GM12801 (cell line): ENCODE measurements around the gene TMEM256.

ENCODE experiments used
- TF ChIP-seq, protein P1 (sequence below): IDR thresholded peaks from one replicate; pipeline ENCODE4 v1.5.1; 2011; ENCODE audit warnings: control low read depth; ENCODE audit not compliant: insufficient read length; ENCODE audit errors: extremely low read depth

Gene TMEM256

DNA sequence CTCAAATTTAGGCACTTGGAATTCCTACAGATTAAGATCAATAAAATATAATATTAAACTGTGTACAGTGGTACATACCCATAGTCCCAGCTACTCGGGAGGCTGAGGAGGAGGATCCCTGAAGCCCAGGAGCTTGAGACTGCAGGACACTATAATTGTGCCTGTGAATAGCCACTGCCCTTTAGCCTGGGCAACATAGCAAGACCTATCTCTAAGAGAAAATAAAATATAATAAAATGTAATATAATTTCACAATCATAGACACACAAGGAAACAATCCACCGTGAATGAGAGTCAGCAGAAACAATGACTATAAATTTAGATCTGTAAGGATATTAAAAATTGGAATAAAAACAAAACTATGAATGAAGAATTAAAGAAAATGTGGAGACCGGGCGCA lies 33.0 kb downstream of the TMEM256 start:
- TF ChIP-seq, protein P1, sequence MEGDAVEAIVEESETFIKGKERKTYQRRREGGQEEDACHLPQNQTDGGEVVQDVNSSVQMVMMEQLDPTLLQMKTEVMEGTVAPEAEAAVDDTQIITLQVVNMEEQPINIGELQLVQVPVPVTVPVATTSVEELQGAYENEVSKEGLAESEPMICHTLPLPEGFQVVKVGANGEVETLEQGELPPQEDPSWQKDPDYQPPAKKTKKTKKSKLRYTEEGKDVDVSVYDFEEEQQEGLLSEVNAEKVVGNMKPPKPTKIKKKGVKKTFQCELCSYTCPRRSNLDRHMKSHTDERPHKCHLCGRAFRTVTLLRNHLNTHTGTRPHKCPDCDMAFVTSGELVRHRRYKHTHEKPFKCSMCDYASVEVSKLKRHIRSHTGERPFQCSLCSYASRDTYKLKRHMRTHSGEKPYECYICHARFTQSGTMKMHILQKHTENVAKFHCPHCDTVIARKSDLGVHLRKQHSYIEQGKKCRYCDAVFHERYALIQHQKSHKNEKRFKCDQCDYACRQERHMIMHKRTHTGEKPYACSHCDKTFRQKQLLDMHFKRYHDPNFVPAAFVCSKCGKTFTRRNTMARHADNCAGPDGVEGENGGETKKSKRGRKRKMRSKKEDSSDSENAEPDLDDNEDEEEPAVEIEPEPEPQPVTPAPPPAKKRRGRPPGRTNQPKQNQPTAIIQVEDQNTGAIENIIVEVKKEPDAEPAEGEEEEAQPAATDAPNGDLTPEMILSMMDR: no peak

DNA sequence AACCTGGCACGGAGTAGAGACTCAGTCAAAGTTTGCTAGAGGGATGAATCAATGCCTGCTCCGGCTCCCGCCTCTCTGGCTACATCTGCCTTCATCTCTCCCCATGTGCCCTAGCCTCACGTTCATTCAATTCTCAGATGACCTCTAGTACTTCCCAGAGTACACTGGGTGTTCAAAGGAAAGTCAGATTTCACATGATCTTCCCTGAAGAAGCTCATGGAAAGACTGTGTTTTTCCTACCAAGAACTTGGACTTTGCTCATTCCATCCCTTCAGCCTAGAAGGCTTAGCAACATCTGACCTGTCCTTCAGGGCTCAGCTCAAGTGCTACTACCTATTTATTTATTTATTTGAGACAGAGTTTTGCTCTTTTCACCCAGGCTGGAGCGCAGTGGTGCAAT lies 34.1 kb downstream of the TMEM256 start:
- TF ChIP-seq, protein P1: no peak

GRCh38 chr17:7367918-7368598 lies 35.8 kb downstream of the TMEM256 start:
- TF ChIP-seq, protein P1: no peak

GRCh38 chr17:7367083-7367482 lies 36.8 kb downstream of the TMEM256 start:
- TF ChIP-seq, protein P1: no peak

GRCh38 chr17:7363311-7363710 lies 40.6 kb downstream of the TMEM256 start:
- TF ChIP-seq, protein P1: no peak

- TF ChIP-seq, protein P1: no peak
Observed at GRCh38 chr17:7361906-7362305, 42.0 kb downstream of the TMEM256 start.

- TF ChIP-seq, protein P1: no peak
Observed at GRCh38 chr17:7357381-7357780, 46.5 kb downstream of the TMEM256 start.

DNA sequence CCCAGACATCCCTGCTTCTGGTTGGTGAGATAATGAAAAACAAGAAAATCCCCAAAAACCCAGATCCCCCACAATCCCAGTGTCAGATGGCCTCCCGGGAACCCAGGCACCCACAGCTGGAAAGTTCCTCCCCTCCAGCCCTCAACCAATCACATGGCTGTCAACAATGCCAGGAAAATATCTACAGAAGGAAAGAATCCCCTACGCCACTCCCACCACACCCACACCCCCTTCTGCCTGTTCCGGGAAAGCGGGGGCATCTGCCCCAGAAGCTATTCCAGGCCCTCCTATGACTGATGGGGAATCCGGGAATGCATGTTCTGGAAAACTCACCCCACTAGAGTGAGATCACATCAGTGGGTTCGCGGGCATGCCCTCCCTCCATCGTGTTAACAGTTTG lies 47.1 kb downstream of the TMEM256 start:
- TF ChIP-seq, protein P1: no peak
